ENCODE measurements around the gene FAT1.
A peak's percentile ranks its signal among the peaks of the same experiment; 100 is the strongest.

The FAT1 gene

DNA sequence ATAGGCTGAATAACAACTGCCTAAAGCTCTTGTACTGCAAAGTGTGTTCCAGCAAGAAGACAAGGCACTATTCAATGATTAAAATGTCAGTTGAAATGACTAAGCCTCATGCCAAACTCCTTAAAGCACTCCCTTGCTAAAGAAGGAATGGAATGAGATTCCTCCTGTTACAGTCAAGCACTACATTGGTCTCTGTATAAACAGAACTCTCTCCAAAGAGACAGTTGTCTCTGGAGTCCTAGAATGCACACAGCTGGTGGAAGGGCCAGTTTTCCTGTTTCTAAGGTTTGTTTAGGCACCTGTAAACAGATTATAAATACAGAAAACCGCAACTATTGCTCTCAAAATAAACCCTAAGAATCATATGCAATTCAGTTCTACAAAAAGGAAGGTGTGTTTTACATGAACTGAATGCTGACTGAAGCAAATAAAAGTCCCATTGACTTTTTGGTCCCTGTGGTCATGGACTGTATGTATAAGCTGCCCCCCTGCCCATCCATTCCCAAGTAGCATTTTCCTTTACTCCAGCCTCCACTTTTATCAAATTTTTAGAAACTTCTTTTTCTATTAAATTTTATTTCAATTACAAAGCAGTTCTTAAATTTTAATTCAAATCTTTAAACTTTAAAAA lies 47.0 kb downstream of the FAT1 start:
- Mint-ChIP-seq H3K4me3 (no peak overlapping the region), H3K9me3 (peaks cover 11% of the 10 kb centered on the region), H3K27ac (no peak overlapping the region), H3K27me3 (ENCODE audit: low read depth, poor library complexity) (peaks cover 6% of the 10 kb centered on the region), H3K36me3 (ENCODE audit: low read depth) (peaks cover 39% of the 10 kb centered on the region), H3K4me1 (peaks cover 8% of the 10 kb centered on the region)
- no peak for DNase-seq
- no peak for TF ChIP-seq CTCF (IDR thresholded peaks at IDR 0.05)

- H3K4me1 Mint-ChIP-seq: peaks cover 13% of the 10 kb centered on the region
- no peak for TF ChIP-seq CTCF (IDR thresholded peaks at IDR 0.05)
- peaks cover 5% of the 10 kb centered on the region for H3K9me3 Mint-ChIP-seq
- peaks cover 3% of the 10 kb centered on the region for H3K27me3 Mint-ChIP-seq (ENCODE audit: low read depth, poor library complexity)
- H3K4me3 Mint-ChIP-seq: no peak overlapping the region
- H3K27ac Mint-ChIP-seq: no peak overlapping the region
- DNase-seq: no peak
- peaks cover 50% of the 10 kb centered on the region for H3K36me3 Mint-ChIP-seq (ENCODE audit: low read depth)
These were observed 53.9 kb downstream of the FAT1 start for GRCh38 chr4:186669735-186670134.

DNA sequence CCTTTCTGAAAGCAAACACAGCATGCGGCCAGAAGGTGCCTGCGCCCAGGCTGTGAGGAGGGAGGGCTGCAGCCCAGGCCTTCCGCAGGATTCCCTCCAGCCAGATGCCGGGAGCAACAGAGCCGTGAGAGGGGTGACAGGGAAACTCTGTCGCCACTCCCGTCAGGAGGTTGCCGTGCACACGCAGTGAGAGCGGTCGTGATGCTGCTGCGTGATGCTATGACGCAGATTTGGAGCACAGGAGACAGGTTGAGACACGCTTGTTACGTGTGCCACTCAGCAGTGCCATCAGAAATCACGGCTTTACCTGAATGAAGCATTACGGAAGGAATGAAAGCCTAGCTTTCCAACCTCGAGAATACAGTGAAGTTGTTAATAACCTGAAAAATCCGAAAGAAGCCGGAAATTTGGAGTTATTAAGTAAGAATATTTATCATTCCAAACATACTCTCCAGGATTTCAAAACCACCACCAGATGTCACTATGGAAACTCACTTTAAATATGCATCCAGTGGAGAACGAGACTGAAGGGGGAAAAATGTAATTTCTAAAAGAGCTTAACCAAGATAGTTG lies 54.4 kb downstream of the FAT1 start:
- DNase-seq: no peak
- peaks cover 13% of the 10 kb centered on the region for H3K4me1 Mint-ChIP-seq

DNA sequence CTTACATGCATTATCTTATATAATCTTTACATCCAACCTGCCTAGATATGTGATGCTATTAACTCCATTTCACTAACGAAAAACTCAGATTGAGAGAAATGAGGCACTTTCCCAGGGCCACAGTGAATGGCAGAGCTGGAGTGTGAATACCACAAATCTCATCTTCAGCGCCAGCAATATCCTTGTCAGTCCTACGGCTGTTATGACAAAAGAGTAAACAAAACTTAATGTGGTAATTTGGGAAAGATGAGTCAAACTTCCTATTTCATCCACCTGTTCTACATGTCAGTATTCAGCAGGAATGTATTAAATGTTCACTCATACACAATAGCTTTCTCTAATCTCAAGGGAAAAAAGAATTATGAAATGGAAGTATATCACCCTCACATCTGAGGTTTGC lies 56.9 kb downstream of the FAT1 start:
- no peak for DNase-seq
- no peak overlapping the region for H3K27ac Mint-ChIP-seq
- no peak for TF ChIP-seq CTCF (IDR thresholded peaks at IDR 0.05)
- H3K9me3 Mint-ChIP-seq: peaks cover 5% of the 10 kb centered on the region
- H3K4me1 Mint-ChIP-seq: peaks cover 13% of the 10 kb centered on the region
- no peaks in the 10 kb centered on the region for H3K27me3 Mint-ChIP-seq (ENCODE audit: low read depth, poor library complexity)
- H3K4me3 Mint-ChIP-seq: no peak overlapping the region
- H3K36me3 Mint-ChIP-seq (ENCODE audit: low read depth): peaks cover 70% of the 10 kb centered on the region

More for the DNA sequence above, 54.4 kb downstream of the FAT1 start:
- Mint-ChIP-seq H3K27ac (peak overlapping the region; percentile 45), H3K27me3 (ENCODE audit: low read depth, poor library complexity) (peaks cover 3% of the 10 kb centered on the region), H3K36me3 (ENCODE audit: low read depth) (peaks cover 53% of the 10 kb centered on the region), H3K9me3 (peaks cover 5% of the 10 kb centered on the region), H3K4me3 (no peak overlapping the region)
- peak; percentile 15 for TF ChIP-seq CTCF (IDR thresholded peaks at IDR 0.05)

GRCh38 chr4:186666252-186666651 lies 57.4 kb downstream of the FAT1 start:
- H3K27ac Mint-ChIP-seq: no peak overlapping the region
- peaks cover 14% of the 10 kb centered on the region for H3K4me1 Mint-ChIP-seq
- no peak for DNase-seq
- TF ChIP-seq CTCF (IDR thresholded peaks at IDR 0.05): no peak
- H3K9me3 Mint-ChIP-seq: peaks cover 5% of the 10 kb centered on the region
- no peak overlapping the region for H3K4me3 Mint-ChIP-seq
- H3K27me3 Mint-ChIP-seq (ENCODE audit: low read depth, poor library complexity): no peaks in the 10 kb centered on the region
- H3K36me3 Mint-ChIP-seq (ENCODE audit: low read depth): peaks cover 75% of the 10 kb centered on the region

- TF ChIP-seq CTCF (IDR thresholded peaks at IDR 0.05): no peak
- no peak for DNase-seq
- H3K9me3 Mint-ChIP-seq: no peaks in the 10 kb centered on the region
- no peaks in the 10 kb centered on the region for H3K27me3 Mint-ChIP-seq (ENCODE audit: low read depth, poor library complexity)
- H3K36me3 Mint-ChIP-seq (ENCODE audit: low read depth): peaks cover 72% of the 10 kb centered on the region
- peak overlapping the region; percentile 47 for H3K27ac Mint-ChIP-seq
- peaks cover 30% of the 10 kb centered on the region for H3K4me1 Mint-ChIP-seq
- no peak overlapping the region for H3K4me3 Mint-ChIP-seq
These were observed 63.3 kb downstream of the FAT1 start for GRCh38 chr4:186660403-186660802.

Data from nephron progenitor cell (in vitro differentiated cells).